Neural cell (in vitro differentiated cells): ENCODE measurements around the gene HEPHL1.

Experiments
- EP300 ChIP-seq: fragments of 450-650 bp; conservative IDR thresholded peaks from 2 replicates; pipeline ENCODE4 v1.6.1; 2014; ENCODE audit warnings: antibody characterized with exemption, mild to moderate bottlenecking, moderate library complexity; ENCODE audit not compliant: poor library complexity, severe bottlenecking
- EZH2 ChIP-seq: fragments of 200-600, 300-800 bp; shearing (Covaris generic), sonication (generic); IDR thresholded peaks from 2 replicates; pipeline ENCODE4 v1.6.1; 2014; ENCODE audit warnings: antibody characterized with exemption, low read length, borderline replicate concordance, mild to moderate bottlenecking; ENCODE audit not compliant: insufficient read depth, poor library complexity, severe bottlenecking
- MXI1 ChIP-seq: fragments of 450-650 bp; conservative IDR thresholded peaks from 2 replicates; pipeline ENCODE4 v1.6.1; 2014; ENCODE audit warnings: antibody characterized with exemption, mild to moderate bottlenecking; ENCODE audit not compliant: poor library complexity, severe bottlenecking
- POLR2AphosphoS5 ChIP-seq: IDR thresholded peaks from 2 replicates; pipeline ENCODE4 v1.6.1; 2012
- RAD21 ChIP-seq: fragments of 450-650 bp; conservative IDR thresholded peaks from 2 replicates; pipeline ENCODE4 v1.6.1; 2014; ENCODE audit warnings: antibody characterized with exemption, mild to moderate bottlenecking, moderate library complexity
- TAF1 ChIP-seq: IDR thresholded peaks from 2 replicates; pipeline ENCODE4 v1.6.1; 2012; ENCODE audit warnings: low read depth
- TF ChIP-seq, protein P1 (sequence below): fragments of 450-650 bp; IDR thresholded peaks from 2 replicates; pipeline ENCODE4 v1.5.1; 2014; ENCODE audit warnings: antibody characterized with exemption, mild to moderate bottlenecking, moderate library complexity; ENCODE audit not compliant: poor library complexity, severe bottlenecking
- TF ChIP-seq, protein P2 (sequence below): IDR thresholded peaks from 2 replicates; pipeline ENCODE4 v1.6.1; 2012; ENCODE audit warnings: borderline replicate concordance

DNA sequence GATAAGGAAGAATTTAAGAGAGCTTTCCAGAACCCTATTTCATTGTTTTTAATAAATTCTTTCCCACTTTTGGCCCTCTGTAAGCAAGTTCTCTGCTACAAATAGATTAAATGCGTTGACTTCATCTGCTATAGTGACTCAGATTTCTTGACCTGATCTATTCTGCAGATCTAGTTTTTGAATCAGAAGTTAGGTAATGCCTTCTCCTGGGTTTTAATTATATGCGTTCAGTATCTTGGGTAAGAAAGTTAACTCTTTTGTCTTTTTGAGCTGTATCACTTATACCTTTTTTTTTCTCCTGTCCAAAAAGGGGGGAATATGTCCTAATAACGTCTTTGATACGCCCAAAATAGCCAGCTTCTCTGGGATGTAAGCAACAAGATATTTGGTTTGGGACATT, 2.4 kb upstream of the HEPHL1 start:
- TF ChIP-seq, protein P1, sequence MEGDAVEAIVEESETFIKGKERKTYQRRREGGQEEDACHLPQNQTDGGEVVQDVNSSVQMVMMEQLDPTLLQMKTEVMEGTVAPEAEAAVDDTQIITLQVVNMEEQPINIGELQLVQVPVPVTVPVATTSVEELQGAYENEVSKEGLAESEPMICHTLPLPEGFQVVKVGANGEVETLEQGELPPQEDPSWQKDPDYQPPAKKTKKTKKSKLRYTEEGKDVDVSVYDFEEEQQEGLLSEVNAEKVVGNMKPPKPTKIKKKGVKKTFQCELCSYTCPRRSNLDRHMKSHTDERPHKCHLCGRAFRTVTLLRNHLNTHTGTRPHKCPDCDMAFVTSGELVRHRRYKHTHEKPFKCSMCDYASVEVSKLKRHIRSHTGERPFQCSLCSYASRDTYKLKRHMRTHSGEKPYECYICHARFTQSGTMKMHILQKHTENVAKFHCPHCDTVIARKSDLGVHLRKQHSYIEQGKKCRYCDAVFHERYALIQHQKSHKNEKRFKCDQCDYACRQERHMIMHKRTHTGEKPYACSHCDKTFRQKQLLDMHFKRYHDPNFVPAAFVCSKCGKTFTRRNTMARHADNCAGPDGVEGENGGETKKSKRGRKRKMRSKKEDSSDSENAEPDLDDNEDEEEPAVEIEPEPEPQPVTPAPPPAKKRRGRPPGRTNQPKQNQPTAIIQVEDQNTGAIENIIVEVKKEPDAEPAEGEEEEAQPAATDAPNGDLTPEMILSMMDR, result no peak
- TF ChIP-seq POLR2AphosphoS5 (no peak), TAF1 (no peak), EP300 (no peak), EZH2 (no peak), RAD21 (no peak), MXI1 (no peak)
- TF ChIP-seq, protein P2, sequence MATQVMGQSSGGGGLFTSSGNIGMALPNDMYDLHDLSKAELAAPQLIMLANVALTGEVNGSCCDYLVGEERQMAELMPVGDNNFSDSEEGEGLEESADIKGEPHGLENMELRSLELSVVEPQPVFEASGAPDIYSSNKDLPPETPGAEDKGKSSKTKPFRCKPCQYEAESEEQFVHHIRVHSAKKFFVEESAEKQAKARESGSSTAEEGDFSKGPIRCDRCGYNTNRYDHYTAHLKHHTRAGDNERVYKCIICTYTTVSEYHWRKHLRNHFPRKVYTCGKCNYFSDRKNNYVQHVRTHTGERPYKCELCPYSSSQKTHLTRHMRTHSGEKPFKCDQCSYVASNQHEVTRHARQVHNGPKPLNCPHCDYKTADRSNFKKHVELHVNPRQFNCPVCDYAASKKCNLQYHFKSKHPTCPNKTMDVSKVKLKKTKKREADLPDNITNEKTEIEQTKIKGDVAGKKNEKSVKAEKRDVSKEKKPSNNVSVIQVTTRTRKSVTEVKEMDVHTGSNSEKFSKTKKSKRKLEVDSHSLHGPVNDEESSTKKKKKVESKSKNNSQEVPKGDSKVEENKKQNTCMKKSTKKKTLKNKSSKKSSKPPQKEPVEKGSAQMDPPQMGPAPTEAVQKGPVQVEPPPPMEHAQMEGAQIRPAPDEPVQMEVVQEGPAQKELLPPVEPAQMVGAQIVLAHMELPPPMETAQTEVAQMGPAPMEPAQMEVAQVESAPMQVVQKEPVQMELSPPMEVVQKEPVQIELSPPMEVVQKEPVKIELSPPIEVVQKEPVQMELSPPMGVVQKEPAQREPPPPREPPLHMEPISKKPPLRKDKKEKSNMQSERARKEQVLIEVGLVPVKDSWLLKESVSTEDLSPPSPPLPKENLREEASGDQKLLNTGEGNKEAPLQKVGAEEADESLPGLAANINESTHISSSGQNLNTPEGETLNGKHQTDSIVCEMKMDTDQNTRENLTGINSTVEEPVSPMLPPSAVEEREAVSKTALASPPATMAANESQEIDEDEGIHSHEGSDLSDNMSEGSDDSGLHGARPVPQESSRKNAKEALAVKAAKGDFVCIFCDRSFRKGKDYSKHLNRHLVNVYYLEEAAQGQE, result no peak
